ENCODE data around the gene ARAP2.

- TF ChIP-seq CTCF (IDR thresholded peaks at IDR 0.05; ENCODE audit: poor library complexity) (no peak), EZH2phosphoT487 (IDR thresholded peaks at IDR 0.05; ENCODE audit: low read depth, severe bottlenecking, unreplicated experiment) (no peak), EZH2 (IDR thresholded peaks at IDR 0.05; ENCODE audit: borderline replicate concordance) (no peak)
These were observed 21.6 kb downstream of the ARAP2 start for GRCh38 chr4:36222702-36223101.
